SK-N-SH (cell line): ENCODE measurements around the gene TUBB6.

Experiments
- CHD2 ChIP-seq: fragments of 150-350 bp; IDR thresholded peaks from 2 replicates; pipeline ENCODE4 v1.6.1; 2018; ENCODE audit warnings: low read length; ENCODE audit not compliant: partially characterized antibody
- EZH2phosphoT487 ChIP-seq: fragments of 200-600 bp; sonication (generic); IDR thresholded peaks from 2 replicates; pipeline ENCODE4 v1.6.1; 2017; ENCODE audit warnings: low read depth, mixed run types, mild to moderate bottlenecking, antibody characterized with exemption, moderate library complexity, borderline replicate concordance
- GABPA ChIP-seq: IDR thresholded peaks from 2 replicates; pipeline ENCODE4 v1.4.0; 2012; ENCODE audit warnings: low read depth, mild to moderate bottlenecking
- TF ChIP-seq, protein P1 (sequence below): fragments of 200-600 bp; sonication (generic); IDR thresholded peaks from 2 replicates; pipeline ENCODE4 v1.6.1; 2017; ENCODE audit warnings: antibody characterized with exemption, mild to moderate bottlenecking, moderate library complexity

DNA sequence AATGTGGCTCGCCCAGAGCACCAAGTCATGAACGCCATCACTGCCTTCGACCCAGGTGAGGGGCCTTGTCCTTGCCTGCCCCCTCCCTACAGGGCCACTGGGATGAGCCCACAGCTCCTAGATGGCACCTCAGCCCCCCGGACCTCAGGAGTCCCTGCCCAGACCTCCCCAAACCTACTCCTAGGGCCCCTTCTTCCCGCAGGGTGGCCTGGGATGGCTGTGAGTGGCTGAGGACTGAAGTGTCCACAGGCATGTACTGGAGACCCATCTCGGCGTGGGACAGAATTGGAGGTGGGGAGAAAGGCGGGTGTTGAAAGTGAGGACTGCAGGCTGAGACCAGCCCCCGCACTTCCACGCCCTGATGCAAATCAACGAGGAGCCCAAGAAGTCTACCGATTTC, 2.8 kb upstream of the TUBB6 start:
- TF ChIP-seq EZH2phosphoT487 (no peak), CHD2 (no peak), GABPA (no peak)
- TF ChIP-seq, protein P1, sequence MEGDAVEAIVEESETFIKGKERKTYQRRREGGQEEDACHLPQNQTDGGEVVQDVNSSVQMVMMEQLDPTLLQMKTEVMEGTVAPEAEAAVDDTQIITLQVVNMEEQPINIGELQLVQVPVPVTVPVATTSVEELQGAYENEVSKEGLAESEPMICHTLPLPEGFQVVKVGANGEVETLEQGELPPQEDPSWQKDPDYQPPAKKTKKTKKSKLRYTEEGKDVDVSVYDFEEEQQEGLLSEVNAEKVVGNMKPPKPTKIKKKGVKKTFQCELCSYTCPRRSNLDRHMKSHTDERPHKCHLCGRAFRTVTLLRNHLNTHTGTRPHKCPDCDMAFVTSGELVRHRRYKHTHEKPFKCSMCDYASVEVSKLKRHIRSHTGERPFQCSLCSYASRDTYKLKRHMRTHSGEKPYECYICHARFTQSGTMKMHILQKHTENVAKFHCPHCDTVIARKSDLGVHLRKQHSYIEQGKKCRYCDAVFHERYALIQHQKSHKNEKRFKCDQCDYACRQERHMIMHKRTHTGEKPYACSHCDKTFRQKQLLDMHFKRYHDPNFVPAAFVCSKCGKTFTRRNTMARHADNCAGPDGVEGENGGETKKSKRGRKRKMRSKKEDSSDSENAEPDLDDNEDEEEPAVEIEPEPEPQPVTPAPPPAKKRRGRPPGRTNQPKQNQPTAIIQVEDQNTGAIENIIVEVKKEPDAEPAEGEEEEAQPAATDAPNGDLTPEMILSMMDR = no peak
